ENCODE measurements around the gene GGACT.
A peak's percentile ranks its signal among the peaks of the same experiment; 100 is the strongest.
"Not testable (repeated sequence)": the region's sequence is repeated elsewhere in the genome, so short reads cannot be mapped to it uniquely, and the experiment has no call there.

The GGACT gene

DNA sequence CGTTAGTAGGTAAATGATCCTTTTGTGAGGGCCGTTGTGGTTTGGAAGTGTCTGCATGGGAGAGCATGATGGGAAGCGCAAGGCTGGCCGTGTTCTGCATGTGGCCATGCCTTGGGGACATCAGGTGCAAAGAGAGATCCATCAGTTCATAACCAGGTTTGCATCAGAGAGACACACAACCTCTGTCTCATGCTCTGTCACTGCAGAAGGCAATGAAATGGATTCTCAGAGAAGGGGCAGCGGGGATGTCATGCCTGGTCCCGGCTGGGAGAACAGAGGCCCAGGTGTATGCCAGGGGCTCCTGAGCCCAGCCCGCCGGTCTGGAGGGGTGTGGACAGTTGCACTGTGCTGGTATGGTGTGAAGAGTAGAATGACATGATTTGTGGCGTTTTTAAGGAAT is 60.2 kb downstream of the GGACT start:
- DNase-seq: no peak

GRCh38 chr13:100527644-100528043 is 60.9 kb downstream of the GGACT start:
- no peak for DNase-seq

DNA sequence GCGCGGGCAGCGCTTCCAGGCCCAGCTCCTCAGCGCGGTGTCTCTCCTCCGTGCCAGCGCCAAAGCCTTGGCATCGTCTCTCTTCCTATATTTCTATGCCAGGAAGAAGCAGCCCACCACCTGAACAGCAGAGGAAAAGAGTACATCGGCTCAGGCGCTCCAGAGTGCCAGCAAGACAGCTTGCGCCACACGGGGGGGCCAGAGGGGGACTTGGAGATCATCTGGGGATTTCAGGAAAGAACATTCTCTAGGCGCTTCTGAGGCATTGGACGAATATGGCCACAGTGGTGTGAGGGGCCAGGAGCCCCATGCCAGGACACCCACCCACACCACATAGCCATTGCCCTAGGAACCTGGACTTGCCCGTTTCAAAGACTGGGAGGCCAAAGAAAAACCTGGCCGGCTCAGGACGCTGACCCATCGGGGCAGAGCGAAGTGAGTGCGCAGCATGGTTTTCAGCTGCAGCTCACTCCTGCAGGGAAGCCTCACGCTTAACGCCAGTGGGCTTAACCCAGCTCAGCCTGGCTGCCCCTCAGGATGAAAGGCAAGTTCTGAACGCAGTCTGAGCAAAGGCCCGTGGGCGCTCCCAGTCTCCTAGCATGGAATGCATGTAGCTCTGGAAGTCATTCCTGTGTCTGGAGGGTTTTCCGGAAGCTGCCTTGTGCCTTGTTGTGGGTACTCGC is 62.1 kb downstream of the GGACT start:
- DNase-seq: no peak

- no peak for DNase-seq
These were observed 62.9 kb downstream of the GGACT start for GRCh38 chr13:100525453-100526317.

- DNase-seq: not testable (repeated sequence)
These were observed 63.9 kb downstream of the GGACT start for GRCh38 chr13:100524688-100525087.

DNA sequence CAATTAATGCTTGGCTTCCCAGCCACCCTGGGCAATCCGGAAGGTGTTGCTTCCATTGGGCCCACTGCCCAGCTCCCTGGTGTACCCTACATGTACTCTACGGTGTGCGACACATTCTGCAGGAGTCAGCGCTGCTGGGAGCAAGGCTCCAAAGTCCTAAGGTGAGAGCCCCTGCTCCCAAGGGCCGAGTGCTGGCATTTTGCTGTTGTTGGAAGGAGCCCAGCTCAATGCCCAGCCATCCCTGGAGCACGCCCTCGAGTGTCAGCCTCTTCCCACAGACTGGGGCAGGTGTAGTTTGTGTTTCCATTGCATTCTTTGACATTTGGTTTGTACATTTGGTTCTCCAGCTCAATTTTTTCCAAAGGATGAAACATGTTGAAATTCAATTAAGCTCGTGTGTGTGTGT is 64.6 kb downstream of the GGACT start:
- DNase-seq: no peak

GRCh38 chr13:100523411-100523810 is 65.2 kb downstream of the GGACT start:
- no peak for DNase-seq

DNA sequence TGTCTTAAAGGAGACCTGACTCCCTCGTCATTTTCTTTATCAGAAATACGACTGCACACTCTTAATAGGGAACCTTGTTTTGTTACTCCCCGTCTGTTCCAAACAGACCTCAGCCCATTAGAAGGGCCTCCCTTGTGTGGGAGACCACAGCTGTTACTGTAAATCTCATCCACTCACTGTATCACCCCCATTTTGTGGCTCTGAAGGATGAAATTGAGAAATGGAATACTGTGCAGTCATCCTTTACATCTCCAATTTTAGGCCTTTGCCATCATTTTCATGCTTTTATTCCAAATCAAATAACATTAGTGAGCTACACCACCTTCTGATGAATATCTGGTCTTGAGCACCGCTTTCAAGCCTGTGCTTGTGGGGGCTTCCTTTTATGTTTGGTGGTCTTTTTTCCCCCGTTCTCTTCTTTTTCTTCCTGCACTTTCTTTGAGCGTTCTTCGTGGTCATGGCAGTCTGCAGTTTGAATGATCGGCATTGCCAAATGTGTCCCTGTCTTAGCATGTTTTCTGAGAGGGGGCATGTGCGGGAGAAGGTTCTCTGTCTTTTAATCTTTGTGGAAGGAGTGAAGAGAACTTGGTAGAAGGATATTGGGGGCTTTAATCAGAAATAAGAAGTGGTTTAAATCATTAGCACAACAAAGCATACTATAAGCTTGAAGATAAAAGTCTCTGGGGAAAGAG is 65.8 kb downstream of the GGACT start:
- no peak for DNase-seq

DNA sequence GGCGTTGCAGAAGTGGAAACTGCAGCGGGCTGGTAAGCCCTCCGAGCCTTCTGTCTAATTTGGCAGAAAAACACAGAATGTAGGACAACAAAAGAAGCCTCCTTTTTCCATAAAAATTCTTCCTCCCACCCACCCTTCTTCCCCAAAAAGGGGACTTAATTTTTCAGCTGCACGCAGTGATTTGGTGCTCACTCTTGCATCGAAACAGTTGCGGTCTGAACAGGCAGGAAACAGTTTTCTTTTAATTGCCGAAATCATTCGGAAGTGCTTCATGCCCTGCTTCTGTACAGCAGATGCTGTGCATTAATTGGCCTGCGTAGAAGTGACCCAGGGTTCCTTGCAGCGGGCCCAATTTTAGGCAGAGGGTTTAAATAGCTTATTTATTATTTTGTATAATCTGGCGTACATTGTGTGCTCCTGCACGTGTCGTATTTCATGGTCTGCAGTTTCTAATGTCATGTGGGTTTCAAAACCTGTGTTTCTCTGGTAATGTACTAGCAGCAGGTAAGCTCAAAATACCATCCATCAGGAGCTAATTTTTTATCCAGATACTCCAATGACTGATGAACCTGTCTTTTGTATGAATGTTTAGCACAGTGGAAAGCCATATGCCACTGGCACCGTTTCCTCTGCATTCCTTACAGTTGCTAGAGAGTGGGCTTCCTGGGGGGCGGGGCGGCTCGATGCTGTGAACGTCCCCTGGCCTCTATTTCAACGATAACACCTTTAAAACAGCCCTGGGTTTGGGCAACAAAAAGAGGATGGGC is 66.6 kb downstream of the GGACT start:
- peak; percentile 6 for DNase-seq

- no peak for DNase-seq
These were observed 67.4 kb downstream of the GGACT start for GRCh38 chr13:100520936-100521850.

- DNase-seq: no peak
These were observed 69.0 kb downstream of the GGACT start for GRCh38 chr13:100519626-100520025.

- DNase-seq: no peak
These were observed 70.1 kb downstream of the GGACT start for GRCh38 chr13:100518394-100519062.

- no peak for DNase-seq
These were observed 70.9 kb downstream of the GGACT start for GRCh38 chr13:100517728-100518127.

GRCh38 chr13:100517135-100517534 is 71.5 kb downstream of the GGACT start:
- DNase-seq: no peak

- DNase-seq: no peak
These were observed 73.2 kb downstream of the GGACT start for GRCh38 chr13:100515410-100515800.

GRCh38 chr13:100514788-100515409 is 73.7 kb downstream of the GGACT start:
- peak; percentile 80 for DNase-seq

- DNase-seq: no peak
These were observed 74.5 kb downstream of the GGACT start for GRCh38 chr13:100513987-100514670.

- no peak for DNase-seq
These were observed 75.4 kb downstream of the GGACT start for GRCh38 chr13:100513171-100513570.

- no peak for DNase-seq
These were observed 76.2 kb downstream of the GGACT start for GRCh38 chr13:100512422-100512821.

GRCh38 chr13:100511466-100511865 is 77.1 kb downstream of the GGACT start:
- DNase-seq: no peak
